ENCODE results near the gene FANCC.
A peak's percentile ranks its signal among the peaks of the same experiment; 100 is the strongest.
"Not testable (repeated sequence)": the region's sequence is repeated elsewhere in the genome, so short reads cannot be mapped to it uniquely, and the experiment has no call there.

The FANCC gene

GRCh38 chr9:95330720-95331404 is 13.4 kb upstream of the FANCC start:
- DNase-seq (ENCODE audit: low spot score), result no peak

- not testable (repeated sequence) for DNase-seq (ENCODE audit: low spot score)
Measured at GRCh38 chr9:95329061-95329460, 11.6 kb upstream of the FANCC start.

GRCh38 chr9:95327239-95327865 is 9.8 kb upstream of the FANCC start:
- no peak for DNase-seq (ENCODE audit: low spot score)

GRCh38 chr9:95325221-95325620 is 7.7 kb upstream of the FANCC start:
- DNase-seq (ENCODE audit: low spot score), result no peak

- DNase-seq (ENCODE audit: low spot score), result no peak
Measured at GRCh38 chr9:95317893-95318211, 343 bp upstream of the FANCC start.

GRCh38 chr9:95316794-95317118 is 753 bp downstream of the FANCC start:
- peak; percentile 72 for DNase-seq (ENCODE audit: low spot score)

- DNase-seq (ENCODE audit: low spot score), result no peak
Measured at GRCh38 chr9:95316274-95316673, 1.2 kb downstream of the FANCC start.

- no peak for DNase-seq (ENCODE audit: low spot score)
Measured at GRCh38 chr9:95315108-95315746, 2.3 kb downstream of the FANCC start.

GRCh38 chr9:95313010-95313498 is 4.5 kb downstream of the FANCC start:
- peak; percentile 89 for DNase-seq (ENCODE audit: low spot score)

- DNase-seq (ENCODE audit: low spot score), result no peak
Measured at GRCh38 chr9:95311961-95312360, 5.5 kb downstream of the FANCC start.

- no peak for DNase-seq (ENCODE audit: low spot score)
Measured at GRCh38 chr9:95307538-95307937, 10.0 kb downstream of the FANCC start.

GRCh38 chr9:95306819-95307218 is 10.7 kb downstream of the FANCC start:
- DNase-seq (ENCODE audit: low spot score), result no peak

- no peak for DNase-seq (ENCODE audit: low spot score)
Measured at GRCh38 chr9:95305770-95306492, 11.6 kb downstream of the FANCC start.

GRCh38 chr9:95302479-95302878 is 15.0 kb downstream of the FANCC start:
- no peak for DNase-seq (ENCODE audit: low spot score)

GRCh38 chr9:95297760-95298159 is 19.7 kb downstream of the FANCC start:
- no peak for DNase-seq (ENCODE audit: low spot score)

GRCh38 chr9:95297316-95297715 is 20.2 kb downstream of the FANCC start:
- no peak for DNase-seq (ENCODE audit: low spot score)

GRCh38 chr9:95296761-95297160 is 20.7 kb downstream of the FANCC start:
- no peak for DNase-seq (ENCODE audit: low spot score)

GRCh38 chr9:95293296-95293695 is 24.2 kb downstream of the FANCC start:
- DNase-seq (ENCODE audit: low spot score), result not testable (repeated sequence)

- DNase-seq (ENCODE audit: low spot score), result no peak
Measured at GRCh38 chr9:95292226-95292625, 25.3 kb downstream of the FANCC start.

GRCh38 chr9:95286151-95286550 is 31.4 kb downstream of the FANCC start:
- no peak for DNase-seq (ENCODE audit: low spot score)

GRCh38 chr9:95285307-95285706 is 32.2 kb downstream of the FANCC start:
- DNase-seq (ENCODE audit: low spot score), result no peak

GRCh38 chr9:95284162-95285080 is 33.1 kb downstream of the FANCC start:
- DNase-seq (ENCODE audit: low spot score), result no peak

Measured in cerebellar cortex (tissue), 1 donor.